SK-N-SH treated with all-trans-retinoic acid at 6 μM for 48 hours (cell line): ENCODE results near the gene FYCO1.

Experiments used
- RARB ChIP-seq: fragments of 250-450 bp; sonication (Bioruptor Pico); IDR thresholded peaks from 2 replicates; pipeline ENCODE4 v1.8.0; 2021; ENCODE audit warnings: mild to moderate bottlenecking, moderate library complexity
- TCF4 ChIP-seq: fragments of 250-450 bp; sonication (Bioruptor Pico); IDR thresholded peaks from 2 replicates; pipeline ENCODE4 v1.8.0; 2021; ENCODE audit warnings: mild to moderate bottlenecking, moderate library complexity, borderline replicate concordance
- ZFP3 ChIP-seq: fragments of 250-450 bp; sonication (Bioruptor Pico); IDR thresholded peaks from 2 replicates; pipeline ENCODE4 v1.5.0; 2020; ENCODE audit warnings: mild to moderate bottlenecking, moderate library complexity
- TF ChIP-seq, protein P1 (sequence below): fragments of 250-450 bp; sonication (Bioruptor Pico); IDR thresholded peaks from 2 replicates; pipeline ENCODE4 v1.5.0; 2020; ENCODE audit warnings: mild to moderate bottlenecking, moderate library complexity

DNA sequence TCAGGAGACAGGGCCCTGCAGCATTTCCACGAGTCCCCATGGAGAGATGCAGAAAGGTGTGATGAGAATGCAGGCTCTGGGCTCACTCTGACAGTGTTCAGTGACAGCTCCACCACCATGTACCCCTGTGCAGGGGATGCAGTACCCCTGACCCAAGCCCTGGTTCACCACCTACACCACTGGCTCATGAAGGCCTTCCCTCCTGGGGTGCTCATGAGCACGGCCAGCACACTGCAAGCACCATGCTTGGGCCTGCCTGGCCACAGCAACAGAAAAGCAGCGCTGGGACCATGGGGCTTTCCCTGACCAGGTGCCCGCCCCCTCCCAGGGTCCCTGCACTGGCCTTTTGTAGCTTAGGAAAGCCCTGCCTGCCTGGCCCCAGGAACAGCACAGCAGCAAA lies 46.2 kb downstream of the FYCO1 start:
- TF ChIP-seq TCF4 (no peak), ZFP3 (CRISPR knock-in tag) (no peak), RARB (CRISPR knock-in tag) (no peak)
- TF ChIP-seq, protein P1, sequence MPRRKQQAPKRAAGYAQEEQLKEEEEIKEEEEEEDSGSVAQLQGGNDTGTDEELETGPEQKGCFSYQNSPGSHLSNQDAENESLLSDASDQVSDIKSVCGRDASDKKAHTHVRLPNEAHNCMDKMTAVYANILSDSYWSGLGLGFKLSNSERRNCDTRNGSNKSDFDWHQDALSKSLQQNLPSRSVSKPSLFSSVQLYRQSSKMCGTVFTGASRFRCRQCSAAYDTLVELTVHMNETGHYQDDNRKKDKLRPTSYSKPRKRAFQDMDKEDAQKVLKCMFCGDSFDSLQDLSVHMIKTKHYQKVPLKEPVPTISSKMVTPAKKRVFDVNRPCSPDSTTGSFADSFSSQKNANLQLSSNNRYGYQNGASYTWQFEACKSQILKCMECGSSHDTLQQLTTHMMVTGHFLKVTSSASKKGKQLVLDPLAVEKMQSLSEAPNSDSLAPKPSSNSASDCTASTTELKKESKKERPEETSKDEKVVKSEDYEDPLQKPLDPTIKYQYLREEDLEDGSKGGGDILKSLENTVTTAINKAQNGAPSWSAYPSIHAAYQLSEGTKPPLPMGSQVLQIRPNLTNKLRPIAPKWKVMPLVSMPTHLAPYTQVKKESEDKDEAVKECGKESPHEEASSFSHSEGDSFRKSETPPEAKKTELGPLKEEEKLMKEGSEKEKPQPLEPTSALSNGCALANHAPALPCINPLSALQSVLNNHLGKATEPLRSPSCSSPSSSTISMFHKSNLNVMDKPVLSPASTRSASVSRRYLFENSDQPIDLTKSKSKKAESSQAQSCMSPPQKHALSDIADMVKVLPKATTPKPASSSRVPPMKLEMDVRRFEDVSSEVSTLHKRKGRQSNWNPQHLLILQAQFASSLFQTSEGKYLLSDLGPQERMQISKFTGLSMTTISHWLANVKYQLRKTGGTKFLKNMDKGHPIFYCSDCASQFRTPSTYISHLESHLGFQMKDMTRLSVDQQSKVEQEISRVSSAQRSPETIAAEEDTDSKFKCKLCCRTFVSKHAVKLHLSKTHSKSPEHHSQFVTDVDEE (CRISPR knock-in tag) = no peak
